Activated CD4-positive, alpha-beta T cell treated with anti-CD3 and anti-CD28 coated beads, Interleukin-2, Interleukin-6, amounts not matched to agents 100 ng/mL and 50 ng/mL, durations not matched to agents 16 hours and 8 hours (primary cell): Measurements from ENCODE around the gene APEX2.
"Not testable (repeated sequence)": the region's sequence is repeated elsewhere in the genome, so short reads cannot be mapped to it uniquely, and the experiment has no call there.

ENCODE experiments used
- DNase-seq: peaks from one replicate; pipeline ENCODE4 v3.0.0-alpha.2; 2020

The APEX2 gene

DNA sequence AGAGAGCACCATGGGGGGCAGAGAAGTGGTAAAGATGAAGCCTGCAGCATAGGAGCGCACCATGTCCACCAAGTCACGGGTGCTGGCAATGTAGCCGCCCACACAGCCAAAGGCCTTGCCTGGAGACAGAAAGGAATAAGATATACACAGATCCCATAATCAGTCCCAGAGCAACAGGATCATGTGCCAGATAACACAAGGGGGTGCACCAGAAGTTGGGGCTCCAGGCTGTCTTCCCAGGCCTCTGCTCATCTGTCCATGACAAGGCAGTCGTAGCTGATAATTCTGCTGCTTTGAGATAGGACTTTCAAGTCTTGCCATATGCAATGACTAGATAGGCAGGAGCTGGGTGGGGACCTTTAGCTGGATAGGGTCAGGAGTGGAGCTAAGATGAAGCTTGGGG lies 14.7 kb downstream of the APEX2 start:
- DNase-seq: no peak

GRCh38 chrX:55026143-55026542 lies 26.0 kb downstream of the APEX2 start:
- no peak for DNase-seq

DNA sequence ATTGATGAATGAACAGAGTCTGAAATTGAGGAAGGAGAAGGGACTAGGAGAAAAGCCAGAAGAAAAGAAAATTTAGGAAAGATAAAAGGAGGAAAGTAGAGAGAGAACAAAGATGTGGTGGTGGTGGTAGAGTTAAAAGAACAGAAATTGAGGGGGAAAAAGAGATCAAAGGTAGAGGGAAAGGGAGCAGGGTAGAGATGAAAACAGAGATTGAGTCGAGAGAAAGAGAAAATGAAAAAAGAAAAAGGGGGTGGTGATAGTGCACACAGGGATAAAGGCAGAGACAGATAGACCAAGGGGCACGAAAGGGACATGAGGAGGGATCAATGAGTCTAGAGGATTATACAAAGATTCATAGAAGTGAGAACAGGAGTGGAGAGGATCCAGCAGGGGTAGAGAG lies 26.7 kb downstream of the APEX2 start:
- no peak for DNase-seq

GRCh38 chrX:55028040-55028439 lies 27.9 kb downstream of the APEX2 start:
- DNase-seq: no peak

GRCh38 chrX:55028611-55029010 lies 28.4 kb downstream of the APEX2 start:
- no peak for DNase-seq

DNA sequence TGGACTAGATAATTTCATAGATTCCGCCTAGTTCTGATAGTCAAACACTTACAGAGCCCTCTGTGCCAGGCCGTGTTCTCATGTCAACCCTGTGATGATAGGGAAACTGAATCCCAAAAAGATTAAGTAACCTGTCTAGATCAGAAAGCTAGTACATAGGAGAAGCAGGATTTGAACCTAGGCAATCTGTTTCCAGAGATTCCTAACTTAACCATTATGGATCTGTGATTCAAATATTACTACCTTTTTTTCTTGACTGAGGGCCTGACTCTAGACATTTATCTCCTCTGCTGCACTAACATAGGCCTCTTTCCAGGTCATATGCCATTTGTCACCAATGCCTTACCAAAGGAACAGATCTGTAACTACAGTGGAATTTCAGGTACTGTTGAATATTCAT lies 29.1 kb downstream of the APEX2 start:
- DNase-seq: no peak

DNA sequence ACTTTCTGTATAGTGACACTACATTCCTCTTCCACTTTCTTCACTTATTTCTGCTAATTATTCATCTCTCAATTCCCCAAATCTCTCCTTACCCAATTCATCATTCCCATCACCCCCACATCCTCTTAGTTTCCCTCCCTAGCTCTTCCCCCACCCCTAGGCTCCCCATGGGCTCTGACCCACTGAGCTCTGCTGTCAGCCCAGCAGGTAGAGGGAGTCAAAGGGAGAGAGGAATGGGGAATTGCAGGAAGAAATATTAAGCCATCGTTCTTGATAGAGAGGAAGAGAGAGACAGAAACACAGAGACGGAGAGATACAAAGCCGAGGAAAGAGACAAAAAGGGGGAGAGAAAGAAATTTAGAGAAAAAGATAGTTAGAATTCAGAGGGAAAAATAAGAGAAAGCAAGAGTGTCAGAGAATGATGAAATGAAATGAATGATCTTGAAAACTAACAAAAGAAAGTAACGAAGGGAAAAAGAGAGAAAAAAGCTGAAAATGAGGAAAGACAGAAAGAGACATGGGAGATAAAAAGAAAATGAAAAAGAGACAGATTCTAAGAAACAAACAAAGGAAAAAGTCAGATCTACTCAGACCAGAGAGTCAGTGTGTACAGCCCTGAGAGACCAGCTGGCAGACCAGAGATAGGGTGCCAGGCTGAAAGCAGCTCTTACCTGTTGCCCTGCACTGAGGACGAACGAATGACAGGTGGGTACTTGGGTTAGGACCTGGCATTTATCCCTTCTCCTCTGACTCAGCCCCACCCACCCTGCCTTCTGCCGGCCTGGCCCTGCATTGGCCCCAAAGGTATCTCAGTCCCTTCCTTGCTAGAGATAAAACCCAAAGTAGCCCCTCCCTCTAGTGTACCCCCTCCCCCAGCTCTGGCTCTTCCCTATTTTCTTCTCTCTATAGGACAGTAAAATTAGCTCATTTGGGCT lies 30.4 kb downstream of the APEX2 start, which contains the start of gene ALAS2:
ALAS2 (minus strand) TSS at position 707 of the 935 bp plus-strand sequence. CDS start 4,977 bp downstream, outside the sequence.
- DNase-seq: no peak

- no peak for DNase-seq
Observed at GRCh38 chrX:55033429-55033828, 33.3 kb downstream of the APEX2 start.

GRCh38 chrX:55039471-55039870 lies 39.3 kb downstream of the APEX2 start:
- DNase-seq: no peak

DNA sequence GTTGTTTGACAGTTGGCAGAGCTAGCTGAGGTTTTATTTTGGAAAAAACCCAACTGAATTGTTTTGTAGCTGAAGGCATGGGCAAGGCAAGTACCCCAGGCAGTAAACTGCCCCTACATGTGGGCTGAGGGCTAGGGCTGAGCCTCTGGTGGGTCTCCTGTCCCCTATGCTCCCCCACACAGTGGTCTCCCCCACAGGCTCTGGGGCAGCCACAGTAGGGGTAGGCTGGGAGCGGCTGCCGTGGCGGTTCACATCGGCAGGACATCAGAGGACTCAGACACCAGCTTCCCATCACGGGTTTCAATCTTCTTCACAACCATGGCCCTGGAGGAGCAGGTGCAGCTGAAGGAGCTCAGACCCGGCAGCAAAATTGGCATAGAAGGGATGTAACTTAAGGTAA lies 41.4 kb downstream of the APEX2 start:
- no peak for DNase-seq

DNA sequence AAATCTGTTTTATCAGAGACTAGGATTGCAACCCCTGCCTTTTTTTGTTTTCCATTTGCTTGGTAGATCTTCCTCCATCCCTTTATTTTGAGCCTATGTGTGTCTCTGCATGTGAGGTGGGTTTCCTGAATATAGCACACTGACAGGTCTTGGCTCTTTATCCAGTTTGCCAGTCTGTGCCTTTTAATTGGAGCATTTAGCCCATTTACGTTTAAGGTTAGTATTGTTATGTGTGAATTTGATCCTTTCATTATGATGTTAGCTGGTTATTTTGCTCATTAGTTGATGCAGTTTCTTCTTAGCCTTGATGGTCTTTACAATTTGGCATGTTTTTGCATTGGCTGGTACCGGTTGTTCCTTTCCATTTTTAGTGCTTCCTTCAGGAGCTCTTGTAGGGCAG lies 50.4 kb downstream of the APEX2 start:
- not testable (repeated sequence) for DNase-seq

DNA sequence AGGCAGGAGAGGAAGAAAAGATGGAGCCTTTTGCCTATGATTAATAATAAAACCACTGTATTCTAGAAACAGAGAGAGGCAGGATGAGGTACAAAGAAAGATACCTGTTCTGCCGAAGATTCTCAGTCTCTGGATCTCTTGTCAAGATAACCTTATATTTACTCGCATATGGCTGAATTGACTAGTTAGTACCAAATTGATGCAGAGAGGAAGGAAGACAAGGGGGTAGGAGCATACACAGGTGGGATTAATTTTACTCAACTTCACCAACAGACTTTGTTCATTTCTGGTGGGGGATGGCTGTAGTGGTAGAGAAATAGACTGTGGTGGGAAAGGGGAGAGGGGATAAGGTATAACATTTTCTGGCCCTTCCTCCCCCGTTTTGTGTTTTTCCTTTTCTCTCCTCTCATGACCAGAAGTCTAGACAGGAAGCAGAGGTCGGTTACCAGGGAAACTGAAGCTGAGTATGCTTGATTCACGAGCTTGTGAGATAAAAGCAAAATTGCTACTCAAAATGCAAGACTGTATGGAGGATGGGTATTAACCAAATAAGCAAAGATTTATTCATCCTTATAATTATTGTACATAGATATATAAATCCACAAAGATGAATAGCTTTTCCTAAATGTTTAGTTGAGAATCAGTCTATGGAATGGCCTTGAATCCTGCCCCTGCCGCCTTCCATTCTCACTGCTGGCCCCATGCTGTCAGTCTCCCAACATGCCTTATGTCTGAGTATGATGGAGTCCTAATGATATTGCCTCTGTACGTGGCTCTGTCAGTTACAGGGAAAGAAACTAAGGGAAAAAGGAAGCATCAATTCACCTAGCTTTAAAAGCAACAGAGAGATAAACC lies 56.9 kb downstream of the APEX2 start:
- peak; percentile 3 for DNase-seq

DNA sequence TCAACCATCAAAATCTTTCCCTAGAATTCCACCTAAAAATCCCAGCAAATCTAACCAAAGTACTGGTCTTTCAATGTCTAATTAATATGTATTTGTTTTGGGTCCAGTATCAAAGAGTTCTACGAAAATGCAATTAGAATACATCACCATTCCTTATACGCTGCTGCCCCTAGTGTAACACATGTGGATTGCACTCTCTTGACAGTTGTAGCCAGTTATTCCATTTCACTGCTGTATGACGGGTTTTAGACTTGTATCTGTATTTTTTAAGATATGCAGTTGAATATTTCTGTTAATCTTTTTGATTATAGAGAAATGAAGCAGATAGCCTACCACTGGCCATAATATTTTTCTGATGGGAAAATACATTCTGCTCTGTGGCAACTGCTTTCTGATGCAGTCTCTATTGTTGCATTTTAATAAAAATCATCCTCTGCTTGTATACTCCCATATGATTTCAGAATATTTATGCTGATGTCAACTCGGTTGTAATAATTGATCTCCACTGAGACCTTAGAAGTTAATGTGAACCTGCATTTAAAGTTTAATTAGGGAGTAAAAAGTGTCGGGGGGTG lies 57.6 kb downstream of the APEX2 start:
- DNase-seq: peak; percentile 53
